HG03139 (cell line): ENCODE measurements around the gene ICAM4.

Experiments used
- ATAC-seq: cut with Tn5 transposase; IDR thresholded peaks from one replicate; pipeline ENCODE4 v1.9.1; 2021; ENCODE audit not compliant: unreplicated experiment

Gene ICAM4

DNA sequence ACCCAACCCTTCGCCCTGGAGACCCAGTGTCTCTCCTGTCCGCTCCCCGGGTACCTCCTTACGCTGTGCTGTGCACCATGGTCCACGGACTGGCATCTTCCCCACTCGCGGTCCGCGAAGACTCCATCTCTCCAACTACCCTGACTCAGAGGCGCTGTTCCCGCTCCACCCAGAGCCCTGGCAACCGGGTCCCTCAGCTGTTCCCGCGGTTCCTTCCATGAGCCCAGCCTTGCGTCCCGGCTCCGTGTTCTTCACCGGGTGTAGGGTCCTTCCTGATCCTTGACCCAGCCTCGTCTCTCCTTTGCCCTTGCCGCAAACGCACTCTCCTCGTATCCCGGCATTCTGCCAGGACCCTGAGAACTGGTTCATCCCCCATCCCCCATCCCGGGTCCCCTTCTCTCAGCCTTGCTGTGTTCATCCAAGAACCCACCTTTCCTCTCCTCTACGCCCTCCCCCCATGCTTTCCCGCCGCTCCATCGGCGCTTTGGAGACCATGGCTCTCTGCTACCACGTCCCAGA lies 3.7 kb downstream of the ICAM4 start:
- ATAC-seq, result no peak

DNA sequence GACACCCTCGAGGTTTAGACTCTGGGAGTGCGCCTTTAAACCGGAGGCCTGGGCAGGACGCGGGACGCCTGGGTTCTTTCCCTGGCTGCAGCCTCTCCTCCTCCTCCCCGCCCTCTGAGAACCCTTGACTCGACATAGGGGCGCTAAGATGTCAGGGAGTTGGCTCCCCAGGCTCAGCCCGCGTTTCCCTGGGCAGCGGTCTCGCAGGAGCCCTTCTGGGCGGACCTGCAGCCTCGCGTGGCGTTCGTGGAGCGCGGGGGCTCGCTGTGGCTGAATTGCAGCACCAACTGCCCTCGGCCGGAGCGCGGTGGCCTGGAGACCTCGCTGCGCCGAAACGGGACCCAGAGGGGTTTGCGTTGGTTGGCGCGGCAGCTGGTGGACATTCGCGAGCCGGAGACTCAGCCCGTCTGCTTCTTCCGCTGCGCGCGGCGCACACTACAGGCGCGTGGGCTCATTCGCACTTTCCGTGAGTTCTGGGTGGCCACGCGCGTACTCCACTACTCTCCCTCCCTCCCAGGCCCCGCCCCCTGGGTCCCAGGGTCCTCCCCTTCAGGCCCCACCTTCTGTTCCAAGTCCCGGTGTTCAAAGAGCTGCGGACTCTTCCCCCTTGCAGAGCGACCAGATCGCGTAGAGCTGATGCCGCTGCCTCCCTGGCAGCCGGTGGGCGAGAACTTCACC lies 4.3 kb downstream of the ICAM4 start:
- no peak for ATAC-seq

DNA sequence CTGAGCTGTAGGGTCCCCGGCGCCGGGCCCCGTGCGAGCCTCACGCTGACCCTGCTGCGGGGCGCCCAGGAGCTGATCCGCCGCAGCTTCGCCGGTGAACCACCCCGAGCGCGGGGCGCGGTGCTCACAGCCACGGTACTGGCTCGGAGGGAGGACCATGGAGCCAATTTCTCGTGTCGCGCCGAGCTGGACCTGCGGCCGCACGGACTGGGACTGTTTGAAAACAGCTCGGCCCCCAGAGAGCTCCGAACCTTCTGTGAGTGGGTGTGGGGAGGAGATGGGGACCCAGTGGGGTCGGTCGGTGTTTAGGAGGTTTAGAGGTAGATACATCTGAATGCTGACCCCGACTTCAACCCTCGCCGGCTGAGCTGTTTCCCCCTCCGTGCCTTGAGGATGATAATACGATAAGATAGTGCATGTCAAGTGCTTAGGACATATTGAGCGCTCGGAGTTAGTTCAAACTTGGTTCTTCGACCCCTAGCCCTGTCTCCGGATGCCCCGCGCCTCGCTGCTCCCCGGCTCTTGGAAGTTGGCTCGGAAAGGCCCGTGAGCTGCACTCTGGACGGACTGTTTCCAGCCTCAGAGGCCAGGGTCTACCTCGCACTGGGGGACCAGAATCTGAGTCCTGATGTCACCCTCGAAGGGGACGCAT lies 4.9 kb downstream of the ICAM4 start:
- ATAC-seq, result no peak

DNA sequence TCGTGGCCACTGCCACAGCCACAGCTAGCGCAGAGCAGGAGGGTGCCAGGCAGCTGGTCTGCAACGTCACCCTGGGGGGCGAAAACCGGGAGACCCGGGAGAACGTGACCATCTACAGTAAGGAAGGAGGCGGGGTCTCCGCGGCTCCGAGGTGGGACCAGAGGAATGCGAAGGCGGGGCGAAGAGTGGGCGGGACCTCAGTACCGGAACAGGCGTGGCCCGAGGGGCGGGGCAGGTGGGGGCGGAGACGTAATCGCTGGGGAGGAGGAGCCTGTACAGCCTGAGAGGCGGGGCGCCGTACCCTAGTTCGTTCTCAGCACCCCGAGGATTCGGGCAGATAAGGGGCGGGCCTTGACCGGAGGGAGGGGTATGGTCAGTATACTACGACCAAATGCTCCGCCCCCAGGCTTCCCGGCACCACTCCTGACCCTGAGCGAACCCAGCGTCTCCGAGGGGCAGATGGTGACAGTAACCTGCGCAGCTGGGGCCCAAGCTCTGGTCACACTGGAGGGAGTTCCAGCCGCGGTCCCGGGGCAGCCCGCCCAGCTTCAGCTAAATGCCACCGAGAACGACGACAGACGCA lies 5.5 kb downstream of the ICAM4 start:
- peak; percentile 43 for ATAC-seq

DNA sequence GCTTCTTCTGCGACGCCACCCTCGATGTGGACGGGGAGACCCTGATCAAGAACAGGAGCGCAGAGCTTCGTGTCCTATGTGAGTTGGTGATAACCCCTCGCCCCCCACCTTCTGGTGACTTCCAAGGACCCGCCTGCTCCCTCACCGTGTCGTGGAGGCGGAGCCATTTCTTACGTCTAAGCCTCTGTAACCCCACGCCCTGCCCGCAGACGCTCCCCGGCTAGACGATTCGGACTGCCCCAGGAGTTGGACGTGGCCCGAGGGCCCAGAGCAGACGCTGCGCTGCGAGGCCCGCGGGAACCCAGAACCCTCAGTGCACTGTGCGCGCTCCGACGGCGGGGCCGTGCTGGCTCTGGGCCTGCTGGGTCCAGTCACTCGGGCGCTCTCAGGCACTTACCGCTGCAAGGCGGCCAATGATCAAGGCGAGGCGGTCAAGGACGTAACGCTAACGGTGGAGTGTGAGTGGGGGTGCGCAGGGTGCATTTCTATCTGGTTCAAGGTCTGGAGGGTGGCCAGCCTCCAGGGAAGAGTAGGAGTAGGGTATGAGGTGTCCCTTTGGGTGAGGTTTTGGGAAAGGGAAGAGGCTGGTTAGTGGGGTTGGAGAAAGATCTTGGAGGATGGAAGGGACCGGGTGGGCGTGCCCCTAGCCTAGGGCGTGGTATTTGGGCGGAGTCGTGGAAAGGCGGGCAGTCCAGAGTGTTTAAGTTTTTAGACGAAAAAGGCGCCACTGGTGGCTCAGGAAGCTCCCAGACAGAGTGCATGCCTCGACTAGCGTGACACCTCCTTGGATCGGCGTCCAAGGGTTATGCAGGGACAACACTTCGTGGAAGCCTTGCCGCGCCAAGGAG lies 6.3 kb downstream of the ICAM4 start:
- no peak for ATAC-seq

DNA sequence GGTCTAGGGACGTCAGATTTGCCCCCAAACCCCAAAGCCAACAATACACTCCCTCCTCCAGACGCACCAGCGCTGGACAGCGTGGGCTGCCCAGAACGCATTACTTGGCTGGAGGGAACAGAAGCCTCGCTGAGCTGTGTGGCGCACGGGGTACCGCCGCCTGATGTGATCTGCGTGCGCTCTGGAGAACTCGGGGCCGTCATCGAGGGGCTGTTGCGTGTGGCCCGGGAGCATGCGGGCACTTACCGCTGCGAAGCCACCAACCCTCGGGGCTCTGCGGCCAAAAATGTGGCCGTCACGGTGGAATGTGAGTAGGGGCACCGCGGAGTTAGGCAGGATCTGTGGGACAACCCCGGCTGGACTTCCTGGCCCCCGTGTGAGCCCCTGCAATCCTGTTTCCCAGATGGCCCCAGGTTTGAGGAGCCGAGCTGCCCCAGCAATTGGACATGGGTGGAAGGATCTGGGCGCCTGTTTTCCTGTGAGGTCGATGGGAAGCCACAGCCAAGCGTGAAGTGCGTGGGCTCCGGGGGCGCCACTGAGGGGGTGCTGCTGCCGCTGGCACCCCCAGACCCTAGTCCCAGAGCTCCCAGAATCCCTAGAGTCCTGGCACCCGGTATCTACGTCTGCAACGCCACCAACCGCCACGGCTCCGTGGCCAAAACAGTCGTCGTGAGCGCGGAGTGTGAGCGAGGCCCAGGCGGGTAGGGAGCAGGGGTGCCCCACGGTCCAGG lies 7.0 kb downstream of the ICAM4 start:
- no peak for ATAC-seq

DNA sequence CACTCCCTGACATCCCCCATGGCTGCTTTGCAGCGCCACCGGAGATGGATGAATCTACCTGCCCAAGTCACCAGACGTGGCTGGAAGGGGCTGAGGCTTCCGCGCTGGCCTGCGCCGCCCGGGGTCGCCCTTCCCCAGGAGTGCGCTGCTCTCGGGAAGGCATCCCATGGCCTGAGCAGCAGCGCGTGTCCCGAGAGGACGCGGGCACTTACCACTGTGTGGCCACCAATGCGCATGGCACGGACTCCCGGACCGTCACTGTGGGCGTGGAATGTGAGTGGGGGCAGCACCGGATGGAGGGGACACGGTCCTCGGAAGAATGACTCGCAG lies 7.6 kb downstream of the ICAM4 start:
- ATAC-seq, result no peak

DNA sequence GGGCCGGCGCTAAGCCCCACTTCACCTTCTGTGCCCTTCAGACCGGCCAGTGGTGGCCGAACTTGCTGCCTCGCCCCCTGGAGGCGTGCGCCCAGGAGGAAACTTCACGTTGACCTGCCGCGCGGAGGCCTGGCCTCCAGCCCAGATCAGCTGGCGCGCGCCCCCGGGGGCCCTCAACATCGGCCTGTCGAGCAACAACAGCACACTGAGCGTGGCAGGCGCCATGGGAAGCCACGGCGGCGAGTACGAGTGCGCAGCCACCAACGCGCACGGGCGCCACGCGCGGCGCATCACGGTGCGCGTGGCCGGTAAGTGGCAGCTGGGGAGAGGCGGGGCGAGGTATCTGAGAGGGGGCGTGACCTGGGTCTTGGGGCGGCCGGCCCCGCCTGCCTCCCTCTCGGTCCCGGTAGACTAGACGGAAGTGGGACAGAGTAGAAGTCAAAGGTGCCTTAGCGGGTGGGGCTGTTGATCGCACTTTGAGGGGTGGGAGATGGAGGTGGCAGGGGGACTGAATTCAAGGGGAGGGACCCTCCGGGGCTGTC lies 8.6 kb downstream of the ICAM4 start:
- ATAC-seq, result no peak

DNA sequence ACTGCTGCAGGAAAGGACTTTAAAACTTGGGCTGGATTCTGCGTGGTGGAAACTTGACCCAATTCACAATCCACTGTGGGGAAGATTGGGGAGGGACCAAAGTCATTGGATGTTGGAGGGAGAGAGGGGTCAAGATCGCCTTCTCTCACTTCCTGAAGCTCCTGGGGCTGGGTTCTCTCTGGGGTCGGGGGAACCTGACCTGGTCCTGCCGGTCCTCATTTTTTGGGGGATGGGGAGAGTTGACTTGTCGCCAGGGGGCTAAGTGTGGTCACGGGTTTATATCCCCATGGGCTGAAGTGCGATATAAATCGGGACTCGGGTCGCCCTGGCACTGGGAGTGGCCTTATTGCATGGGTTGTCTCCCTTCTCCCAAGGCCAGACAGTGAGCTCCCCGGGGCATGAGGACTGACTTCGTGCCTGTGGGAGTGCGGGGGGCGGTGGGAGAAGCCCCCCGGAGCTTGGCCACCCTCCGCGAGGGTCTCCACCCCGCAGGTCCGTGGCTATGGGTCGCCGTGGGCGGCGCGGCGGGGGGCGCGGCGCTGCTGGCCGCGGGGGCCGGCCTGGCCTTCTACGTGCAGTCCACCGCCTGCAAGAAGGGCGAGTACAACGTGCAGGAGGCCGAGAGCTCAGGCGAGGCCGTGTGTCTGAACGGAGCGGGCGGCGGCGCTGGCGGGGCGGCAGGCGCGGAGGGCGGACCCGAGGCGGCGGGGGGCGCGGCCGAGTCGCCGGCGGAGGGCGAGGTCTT lies 9.3 kb downstream of the ICAM4 start:
- no peak for ATAC-seq

DNA sequence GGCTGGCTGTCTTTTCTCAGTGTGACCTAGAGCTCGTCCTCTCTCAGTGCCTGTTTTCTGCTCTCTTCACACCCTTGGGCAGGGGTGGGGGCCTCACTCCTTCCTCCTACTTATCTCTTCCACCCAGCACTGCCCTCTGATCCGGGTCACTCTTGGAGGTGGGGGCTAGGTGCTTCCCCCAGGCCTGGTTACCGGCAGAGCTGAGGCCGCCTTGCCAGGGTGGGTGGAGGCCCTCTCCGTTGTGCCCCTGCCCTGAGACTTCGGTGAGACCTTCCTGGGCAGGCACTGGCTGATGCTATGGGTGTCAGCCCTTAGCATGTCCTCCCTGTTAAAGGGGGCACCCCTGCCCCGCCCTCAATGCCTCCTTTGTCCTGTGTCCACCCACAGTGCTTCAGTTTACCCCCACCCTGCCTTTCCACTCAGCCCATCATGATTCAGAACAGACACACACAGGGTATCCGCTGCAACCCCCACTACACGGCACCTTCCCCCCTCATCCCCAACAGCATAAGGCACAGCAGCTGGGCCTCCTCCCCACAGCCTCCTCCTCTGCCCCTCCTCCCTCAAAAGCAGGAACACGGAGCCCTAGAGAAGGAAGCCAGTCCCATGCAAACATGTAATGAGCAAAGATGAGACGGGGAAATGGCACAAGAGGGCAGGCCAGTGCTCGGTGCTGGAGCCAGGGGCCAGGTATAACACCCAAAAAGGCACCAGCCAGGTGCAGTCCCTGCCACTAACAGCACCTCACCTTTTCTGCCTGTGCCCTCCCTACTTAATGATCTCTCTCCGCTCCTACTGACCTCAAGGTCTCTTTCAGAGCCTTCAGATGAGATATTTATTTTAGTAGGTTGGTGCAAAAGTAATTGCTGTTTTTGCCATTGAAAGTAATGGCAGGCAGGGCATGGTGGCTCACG lies 13.0 kb downstream of the ICAM4 start:
- ATAC-seq, result no peak

DNA sequence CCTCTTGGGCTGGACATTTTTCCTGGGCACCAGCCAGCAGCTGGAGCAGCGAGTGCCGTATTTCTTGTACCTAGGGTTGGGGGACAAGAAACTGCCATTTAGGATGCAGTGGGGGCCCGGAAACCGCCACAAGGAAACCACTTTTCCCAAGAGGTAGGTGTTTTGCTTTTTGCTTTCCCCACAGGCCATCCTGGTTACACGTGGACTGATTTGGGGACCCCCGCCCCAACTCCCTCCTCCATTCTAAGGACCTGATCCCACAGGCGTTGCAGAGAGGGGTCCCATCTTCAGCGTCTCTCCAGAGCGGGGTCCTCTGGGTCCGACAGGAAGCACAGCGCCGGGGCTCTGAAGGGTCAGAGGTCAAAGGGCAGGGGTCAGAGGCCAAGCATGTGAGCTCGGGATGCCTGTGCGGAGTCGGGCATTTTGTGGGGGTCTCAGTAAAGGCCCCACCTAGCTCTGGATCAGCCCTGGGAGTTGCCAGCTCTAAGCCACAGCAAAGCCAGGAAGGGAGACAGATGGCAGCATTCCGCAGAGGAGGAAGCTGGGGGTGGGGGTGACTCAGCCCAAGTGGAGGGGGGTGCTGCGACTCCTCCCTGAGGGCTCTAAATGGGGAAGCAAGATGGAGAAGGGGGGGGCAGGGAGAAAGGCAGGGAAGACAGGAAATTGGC lies 18.5 kb downstream of the ICAM4 start:
- ATAC-seq, result no peak

DNA sequence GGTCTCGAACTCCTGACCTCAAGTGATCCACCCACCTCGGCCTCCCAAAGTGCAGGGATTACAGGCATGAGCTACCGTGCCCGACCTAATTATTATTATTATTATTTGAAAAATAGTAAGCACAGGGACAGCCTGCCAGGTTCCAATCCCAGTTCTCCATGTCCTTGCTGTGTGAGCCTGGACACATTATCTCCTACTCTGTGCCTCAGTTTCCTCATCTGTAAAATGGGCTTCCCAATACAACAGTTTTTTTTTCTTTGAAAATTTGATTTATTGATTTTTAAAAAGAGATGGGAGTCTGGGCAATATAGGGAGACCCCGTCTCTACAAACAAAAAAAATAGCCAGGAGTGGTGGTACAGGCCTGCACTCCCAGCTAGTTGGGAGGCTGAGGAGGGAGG lies 19.6 kb downstream of the ICAM4 start:
- ATAC-seq, result no peak

DNA sequence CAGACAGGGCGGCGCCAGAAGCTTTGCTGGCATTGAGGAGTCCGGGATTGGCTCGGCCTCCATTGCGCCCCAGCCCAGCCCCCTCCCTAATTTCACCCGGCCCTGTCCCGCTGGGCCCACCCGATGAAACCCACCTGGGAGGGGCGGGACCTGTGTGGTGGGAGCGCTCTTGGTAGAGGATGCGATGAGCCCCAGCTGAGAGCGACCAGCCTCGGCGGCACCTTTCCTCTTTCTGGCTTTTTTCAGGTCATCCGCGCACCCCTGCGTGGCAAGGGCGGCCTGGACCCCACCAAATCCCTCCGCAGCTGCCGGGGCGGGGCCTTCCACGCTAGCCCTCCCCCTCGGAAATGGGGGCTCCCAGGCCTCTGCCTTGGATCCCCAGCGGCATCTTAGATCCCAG lies 22.7 kb downstream of the ICAM4 start, which contains the start of gene ZGLP1:
ZGLP1 (minus strand) TSS at position 393 of the 400 bp plus-strand sequence.
- ATAC-seq, result no peak

DNA sequence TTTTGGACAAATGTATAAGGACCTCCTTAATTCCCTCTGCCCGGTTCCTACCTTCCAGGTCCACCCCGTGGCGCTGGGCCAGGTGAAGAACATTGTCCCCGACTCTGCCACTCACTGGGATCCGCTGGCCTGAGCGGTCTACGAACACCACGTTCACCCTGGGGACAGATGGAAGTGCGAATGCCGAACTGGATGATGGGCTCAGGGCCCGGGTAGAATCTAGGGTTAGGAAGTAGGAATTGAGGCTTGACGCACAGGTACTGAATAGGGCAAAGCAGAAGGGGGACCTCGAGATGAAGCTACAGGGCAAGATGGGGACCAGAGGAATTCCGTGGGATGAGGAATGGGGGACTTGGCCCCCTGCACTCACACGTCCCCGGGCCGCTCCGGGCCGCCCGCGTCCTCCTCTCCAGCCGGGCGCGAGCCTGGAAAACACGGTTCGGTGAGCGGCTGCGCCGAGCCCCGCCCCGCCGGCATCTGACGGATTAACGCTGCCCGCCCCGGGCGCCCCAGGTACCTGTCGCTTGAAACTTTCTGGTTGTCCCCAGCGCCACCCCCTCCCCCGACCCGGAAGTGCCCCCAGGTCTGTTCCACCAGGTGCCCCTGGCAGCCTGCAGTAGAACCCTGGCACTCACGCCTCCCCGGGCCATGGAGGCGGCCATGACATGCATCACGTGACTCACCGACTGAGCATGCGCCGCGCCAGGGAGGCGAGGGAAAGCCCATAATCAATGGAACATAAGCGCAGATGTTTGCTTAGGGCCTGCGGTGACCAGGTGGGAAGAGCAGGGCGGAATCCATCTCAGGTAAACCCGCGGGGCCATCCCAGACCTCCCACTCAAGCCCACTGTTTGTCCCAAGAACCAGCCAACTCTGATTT lies 28.8 kb downstream of the ICAM4 start, which contains the start of gene FDX2:
FDX2 (minus strand) TSS at position 681 of the 880 bp plus-strand sequence; CDS start at position 662, 19 bp downstream.
- ATAC-seq, result peak; percentile 50

DNA sequence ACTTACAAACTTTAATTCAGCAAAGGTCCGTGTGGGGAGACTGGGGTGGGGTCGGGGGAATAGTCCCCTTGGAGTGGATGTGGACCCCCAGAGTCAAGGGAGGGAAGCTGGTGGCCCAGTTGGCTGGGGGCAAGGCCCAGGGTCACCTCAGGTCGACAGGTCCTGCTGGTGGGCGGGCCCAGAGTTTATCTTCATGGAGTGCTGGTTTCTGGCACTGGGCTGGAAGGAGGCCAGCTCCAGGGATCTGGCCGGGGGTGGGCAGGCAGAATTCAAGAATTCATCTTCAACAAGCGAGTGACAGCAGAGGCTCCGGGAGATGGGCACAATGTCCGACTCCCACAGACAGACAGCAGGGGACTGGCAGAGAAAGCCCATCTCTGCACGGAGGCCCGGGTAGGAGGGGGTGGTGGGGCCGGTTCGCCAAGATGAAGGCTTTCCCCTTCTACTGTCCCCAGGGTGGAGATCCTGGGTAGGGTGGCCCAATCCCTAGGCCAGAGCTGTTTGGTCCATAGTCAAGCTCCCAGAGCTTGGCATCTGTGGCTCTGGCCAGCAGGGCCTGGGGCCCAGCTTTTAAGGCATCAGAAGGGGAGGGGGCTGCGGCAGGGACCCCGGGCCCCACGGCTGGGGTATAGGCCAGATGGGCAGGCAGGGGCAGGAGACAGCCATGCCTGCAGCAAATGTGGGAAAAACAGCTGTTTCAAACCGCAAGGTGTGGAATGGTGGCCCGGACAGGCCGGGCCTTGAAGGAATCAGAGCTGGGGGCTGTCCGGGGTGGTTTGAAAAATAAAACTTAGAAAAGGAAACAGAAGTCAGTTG lies 29.7 kb downstream of the ICAM4 start:
- ATAC-seq, result no peak
